Measurements from ENCODE around the gene ARHGEF40. TPM values are rescaled to one million over a fixed set of nuclear protein-coding genes. Genes with fewer than 3 reads are reported as not detected.

The ARHGEF40 gene
- total RNA-seq, 4 donors from 2014 or later: 32.3 to 109 (median 46.9) TPM

- no peak for TF ChIP-seq CTCF (IDR thresholded peaks at IDR 0.05; ENCODE audit: low read depth)
Measured at GRCh38 chr14:21120686-21121085, 50.6 kb downstream of the ARHGEF40 start.

GRCh38 chr14:21121122-21121521 lies 51.0 kb downstream of the ARHGEF40 start:
- no peak for TF ChIP-seq CTCF (IDR thresholded peaks at IDR 0.05; ENCODE audit: low read depth)

DNA sequence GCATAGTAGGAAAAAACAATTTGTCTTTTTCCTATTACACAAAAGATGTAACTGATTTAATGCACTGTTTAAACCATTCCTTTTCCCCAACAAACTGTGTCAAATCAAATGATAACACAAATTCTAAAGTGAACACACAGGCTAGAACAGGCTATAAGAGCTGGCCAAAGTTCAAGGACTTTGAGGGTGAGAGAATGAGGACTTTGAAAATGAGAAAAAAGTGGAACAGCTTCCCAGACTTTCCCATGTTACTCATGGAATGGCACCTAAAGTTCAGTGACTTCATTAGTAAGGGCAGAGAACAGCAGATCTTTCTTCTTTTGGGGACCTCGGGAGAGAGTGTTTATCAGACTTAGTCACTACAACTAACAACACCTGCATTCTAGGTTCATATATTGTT lies 53.3 kb downstream of the ARHGEF40 start:
- no peak for TF ChIP-seq CTCF (IDR thresholded peaks at IDR 0.05; ENCODE audit: low read depth)

GRCh38 chr14:21133901-21134300 lies 63.8 kb downstream of the ARHGEF40 start:
- TF ChIP-seq CTCF (IDR thresholded peaks at IDR 0.05; ENCODE audit: low read depth): no peak

- no peak for TF ChIP-seq CTCF (IDR thresholded peaks at IDR 0.05; ENCODE audit: low read depth)
Measured at GRCh38 chr14:21136024-21136423, 65.9 kb downstream of the ARHGEF40 start.

Small RNA genes lying within 50 kb of the gene (small RNA-seq; reads per million reads assigned to genes)
- gene RNU6-252P: not detected

Other genes with a start within 250 kb of the ARHGEF40 start
- gene RNASE3, start 178.9 kb upstream of the ARHGEF40 start, total RNA-seq: not detected
- 1 to 10 TPM; 1.1 to 9.0 (median 6.2) TPM for gene RNASE2, start 114.8 kb upstream of the ARHGEF40 start, total RNA-seq
- gene METTL17, start 80.3 kb upstream of the ARHGEF40 start, total RNA-seq: 10 to 100 TPM; 66.9 to 85.8 (median 71.2) TPM
- not detected for gene SLC39A2, start 71.0 kb upstream of the ARHGEF40 start, total RNA-seq
- 100 to 1,000 TPM; 125 to 293 (median 215) TPM for gene NDRG2, start 45.2 kb upstream of the ARHGEF40 start, total RNA-seq
- not detected for gene TPPP2, start 40.1 kb upstream of the ARHGEF40 start, total RNA-seq
- gene RNASE13, start 35.5 kb upstream of the ARHGEF40 start, total RNA-seq: not detected
- not detected for gene RNASE7, start 27.9 kb upstream of the ARHGEF40 start, total RNA-seq
- gene RNASE8, start 12.5 kb upstream of the ARHGEF40 start, total RNA-seq: not detected
- gene ZNF219, start 28.4 kb downstream of the ARHGEF40 start, total RNA-seq: 10 to 100 TPM; 15.2 to 54.1 (median 38.4) TPM
- 1 to 10 TPM in 1 of 4 donors, under 1 TPM in 1, not detected in 2; 0.44 to 1.8 TPM for gene TMEM253, start 30.8 kb downstream of the ARHGEF40 start, total RNA-seq
- gene OR5AU1, start 85.8 kb downstream of the ARHGEF40 start, total RNA-seq: not detected
- 100 to 1,000 TPM; 298 to 466 (median 406) TPM for gene HNRNPC, start 199.1 kb downstream of the ARHGEF40 start, total RNA-seq
- under 1 TPM in 3 of 4 donors, not detected in 1; 0.16 to 0.68 (median 0.22) TPM for gene RPGRIP1, start 209.8 kb downstream of the ARHGEF40 start, total RNA-seq

All from subcutaneous adipose tissue (tissue), 4 donors.